ENCODE data around the gene CDH23.

CDH23 gene

DNA sequence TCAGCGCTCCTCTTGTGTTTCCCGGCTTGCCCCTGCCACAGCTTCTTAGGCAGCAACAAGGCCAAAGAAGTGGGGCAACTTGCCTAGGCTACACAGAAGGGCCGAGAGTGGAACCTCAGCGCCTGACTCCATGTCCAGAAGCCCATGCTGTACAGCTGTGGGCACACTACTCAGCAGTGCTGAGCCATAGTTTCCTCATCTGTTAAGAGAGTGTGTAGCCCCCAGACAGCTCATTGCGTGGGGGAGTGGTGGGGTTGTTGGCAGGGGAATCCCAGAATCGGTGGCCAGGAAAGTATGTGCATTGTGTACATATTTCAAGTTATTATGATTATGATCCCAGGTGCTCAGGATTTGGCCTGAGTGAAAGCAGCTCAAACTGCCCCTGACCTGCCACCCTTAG is 96.2 kb downstream of the CDH23 start:
- no peaks in the 10 kb centered on the region for H3K36me3 ChIP-seq (ENCODE audit: control insufficient read depth, insufficient read depth, low read length)
- H3K27me3 ChIP-seq (ENCODE audit: control insufficient read depth, insufficient read depth, low read length), result no peaks in the 10 kb centered on the region
- H3K4me3 ChIP-seq (ENCODE audit: low read depth, low read length), result no peak overlapping the region
- no peak overlapping the region for H2AFZ ChIP-seq
- no peak overlapping the region for H3K9ac ChIP-seq
- no peaks in the 10 kb centered on the region for H3K9me3 ChIP-seq (ENCODE audit: control insufficient read depth, low read length)
- no peak overlapping the region for H3K4me2 ChIP-seq (ENCODE audit: low read length)
- TF ChIP-seq, protein P1, sequence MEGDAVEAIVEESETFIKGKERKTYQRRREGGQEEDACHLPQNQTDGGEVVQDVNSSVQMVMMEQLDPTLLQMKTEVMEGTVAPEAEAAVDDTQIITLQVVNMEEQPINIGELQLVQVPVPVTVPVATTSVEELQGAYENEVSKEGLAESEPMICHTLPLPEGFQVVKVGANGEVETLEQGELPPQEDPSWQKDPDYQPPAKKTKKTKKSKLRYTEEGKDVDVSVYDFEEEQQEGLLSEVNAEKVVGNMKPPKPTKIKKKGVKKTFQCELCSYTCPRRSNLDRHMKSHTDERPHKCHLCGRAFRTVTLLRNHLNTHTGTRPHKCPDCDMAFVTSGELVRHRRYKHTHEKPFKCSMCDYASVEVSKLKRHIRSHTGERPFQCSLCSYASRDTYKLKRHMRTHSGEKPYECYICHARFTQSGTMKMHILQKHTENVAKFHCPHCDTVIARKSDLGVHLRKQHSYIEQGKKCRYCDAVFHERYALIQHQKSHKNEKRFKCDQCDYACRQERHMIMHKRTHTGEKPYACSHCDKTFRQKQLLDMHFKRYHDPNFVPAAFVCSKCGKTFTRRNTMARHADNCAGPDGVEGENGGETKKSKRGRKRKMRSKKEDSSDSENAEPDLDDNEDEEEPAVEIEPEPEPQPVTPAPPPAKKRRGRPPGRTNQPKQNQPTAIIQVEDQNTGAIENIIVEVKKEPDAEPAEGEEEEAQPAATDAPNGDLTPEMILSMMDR (IDR thresholded peaks at IDR 0.05), result no peak
- peaks cover 9% of the 10 kb centered on the region for H3K4me1 ChIP-seq
- H3K79me2 ChIP-seq, result no peaks in the 10 kb centered on the region
- no peak overlapping the region for H3K27ac ChIP-seq

DNA sequence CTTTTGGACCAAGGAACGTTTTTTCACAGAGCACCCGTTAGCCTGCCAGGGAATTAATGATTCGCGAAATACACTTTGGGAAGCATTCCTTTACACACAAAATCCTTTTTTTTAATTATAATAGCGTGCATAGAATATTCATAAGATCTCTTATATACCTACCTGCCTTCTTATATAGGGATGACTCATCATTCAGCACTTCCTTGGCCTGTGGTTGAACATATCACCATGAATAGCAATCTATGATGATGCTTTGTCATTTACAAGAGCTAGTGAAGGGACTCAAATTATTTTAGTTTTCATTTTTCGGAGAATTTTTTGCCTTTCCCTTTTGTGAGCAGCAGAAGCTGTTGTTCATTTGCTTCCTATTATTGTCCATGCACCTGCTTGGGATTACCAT is 97.0 kb downstream of the CDH23 start:
- Histone ChIP-seq H3K27ac (no peak overlapping the region), H3K4me2 (ENCODE audit: low read length) (no peak overlapping the region), H3K4me1 (peaks cover 11% of the 10 kb centered on the region), H3K27me3 (ENCODE audit: control insufficient read depth, insufficient read depth, low read length) (no peaks in the 10 kb centered on the region), H3K36me3 (ENCODE audit: control insufficient read depth, insufficient read depth, low read length) (no peaks in the 10 kb centered on the region), H3K4me3 (ENCODE audit: low read depth, low read length) (no peak overlapping the region), H3K9ac (no peak overlapping the region), H3K9me3 (ENCODE audit: control insufficient read depth, low read length) (no peaks in the 10 kb centered on the region), H2AFZ (no peak overlapping the region), H3K79me2 (no peaks in the 10 kb centered on the region)
- TF ChIP-seq, protein P1 (IDR thresholded peaks at IDR 0.05), result no peak

DNA sequence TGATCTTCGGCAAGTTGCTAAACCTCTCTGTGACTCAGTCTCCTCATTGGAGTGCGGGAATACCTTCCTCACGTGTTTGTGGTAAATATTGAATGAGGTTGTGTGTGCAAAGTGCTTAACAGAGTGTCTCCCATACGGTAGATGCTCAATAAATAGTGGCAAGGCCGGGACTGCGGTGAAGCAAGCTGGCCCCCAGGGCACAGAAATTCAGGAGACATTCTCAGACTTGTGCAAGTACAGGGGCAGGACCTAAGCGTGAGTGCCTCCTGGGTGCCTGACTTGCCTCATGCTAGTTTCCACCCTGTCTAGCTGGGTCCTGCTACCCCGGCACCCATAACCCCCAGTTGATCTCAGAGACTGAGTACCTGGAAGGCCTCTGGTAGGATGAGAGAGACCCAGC is 97.8 kb downstream of the CDH23 start:
- Histone ChIP-seq H3K36me3 (ENCODE audit: control insufficient read depth, insufficient read depth, low read length) (no peaks in the 10 kb centered on the region), H2AFZ (no peak overlapping the region), H3K9me3 (ENCODE audit: control insufficient read depth, low read length) (no peaks in the 10 kb centered on the region), H3K27me3 (ENCODE audit: control insufficient read depth, insufficient read depth, low read length) (no peaks in the 10 kb centered on the region), H3K4me2 (ENCODE audit: low read length) (no peak overlapping the region), H3K4me1 (peaks cover 11% of the 10 kb centered on the region), H3K4me3 (ENCODE audit: low read depth, low read length) (no peak overlapping the region), H3K9ac (no peak overlapping the region), H3K79me2 (no peaks in the 10 kb centered on the region), H3K27ac (no peak overlapping the region)
- TF ChIP-seq, protein P1 (IDR thresholded peaks at IDR 0.05), result no peak

DNA sequence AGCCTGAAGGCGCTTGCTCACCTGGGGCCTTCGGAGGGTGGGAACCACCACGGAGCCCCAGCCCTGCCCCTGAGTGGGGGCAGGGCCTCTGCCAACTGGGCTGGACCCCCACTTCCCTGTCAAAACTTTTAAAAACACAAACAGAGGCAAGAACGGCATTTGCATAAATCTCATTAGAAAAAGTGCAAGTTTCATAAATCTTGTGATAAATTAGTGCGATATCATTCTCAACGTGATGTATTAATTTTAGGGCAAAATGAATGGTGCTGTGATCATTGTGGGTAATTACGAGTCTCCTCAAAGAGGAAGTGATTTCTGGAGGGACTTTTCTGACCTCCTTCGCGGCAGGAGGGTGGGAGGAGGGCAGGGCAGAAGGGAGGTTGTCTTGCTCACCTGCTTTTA is 98.3 kb downstream of the CDH23 start:
- H2AFZ ChIP-seq, result no peak overlapping the region
- H3K4me1 ChIP-seq, result peaks cover 11% of the 10 kb centered on the region
- TF ChIP-seq, protein P1 (IDR thresholded peaks at IDR 0.05), result no peak
- no peak overlapping the region for H3K27ac ChIP-seq
- no peak overlapping the region for H3K4me3 ChIP-seq (ENCODE audit: low read depth, low read length)
- H3K9me3 ChIP-seq (ENCODE audit: control insufficient read depth, low read length), result no peaks in the 10 kb centered on the region
- H3K4me2 ChIP-seq (ENCODE audit: low read length), result no peak overlapping the region
- H3K27me3 ChIP-seq (ENCODE audit: control insufficient read depth, insufficient read depth, low read length), result no peaks in the 10 kb centered on the region
- H3K9ac ChIP-seq, result no peak overlapping the region
- H3K79me2 ChIP-seq, result no peaks in the 10 kb centered on the region
- H3K36me3 ChIP-seq (ENCODE audit: control insufficient read depth, insufficient read depth, low read length), result no peaks in the 10 kb centered on the region

DNA sequence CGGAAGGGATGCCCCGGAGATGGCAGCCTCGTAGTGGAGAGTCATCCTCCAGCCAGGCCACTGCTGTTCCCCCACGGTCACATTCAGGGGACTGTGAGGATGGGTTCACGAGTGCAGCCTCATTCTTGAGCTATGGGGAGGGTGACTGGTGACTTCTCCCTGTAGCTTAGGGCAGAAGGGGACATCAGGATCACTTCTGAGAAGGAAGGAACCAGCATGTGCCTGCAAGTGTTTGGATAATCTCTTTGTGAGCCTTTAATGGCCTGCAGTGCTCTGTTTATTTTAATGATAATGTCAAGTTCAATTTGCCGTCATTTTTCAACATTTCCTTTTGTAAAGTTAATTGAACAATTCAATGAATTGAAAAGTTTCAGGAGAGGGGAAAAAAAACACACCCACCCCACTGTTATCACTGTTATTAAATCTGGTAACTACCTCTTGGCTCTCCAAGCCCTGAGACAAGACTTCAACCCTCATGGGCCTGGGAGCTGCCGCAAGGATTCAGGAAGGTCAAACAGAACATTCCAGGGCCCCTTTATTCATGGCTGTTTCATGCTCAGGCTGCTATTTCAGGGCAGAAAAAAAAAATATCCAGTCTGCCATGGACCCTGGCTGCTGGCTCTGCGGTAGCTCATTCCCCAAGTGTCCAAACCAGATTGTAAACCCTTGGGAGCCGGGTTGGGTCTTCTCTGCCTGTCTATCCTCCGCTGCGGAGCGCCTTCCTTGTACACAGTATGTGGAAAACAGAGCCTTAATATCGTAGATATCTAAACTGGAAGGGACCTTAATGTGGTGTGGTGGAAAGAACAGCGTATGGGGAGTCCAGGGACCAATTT is 100.4 kb downstream of the CDH23 start:
- Histone ChIP-seq H3K27me3 (ENCODE audit: control insufficient read depth, insufficient read depth, low read length) (no peaks in the 10 kb centered on the region), H3K4me3 (ENCODE audit: low read depth, low read length) (no peak overlapping the region), H3K4me2 (ENCODE audit: low read length) (no peak overlapping the region), H3K36me3 (ENCODE audit: control insufficient read depth, insufficient read depth, low read length) (no peaks in the 10 kb centered on the region), H3K4me1 (peaks cover 11% of the 10 kb centered on the region), H3K9ac (no peak overlapping the region), H3K27ac (no peak overlapping the region), H3K79me2 (no peaks in the 10 kb centered on the region), H2AFZ (peak overlapping the region; percentile 61), H3K9me3 (ENCODE audit: control insufficient read depth, low read length) (no peaks in the 10 kb centered on the region)
- TF ChIP-seq, protein P1 (IDR thresholded peaks at IDR 0.05), result no peak
